MM.1S (cell line): ENCODE data around the gene RGSL1.

Experiments used
- EZH2 ChIP-seq: fragments of 300-600 bp; sonication (generic); optimal IDR thresholded peaks from 2 replicates; pipeline ENCODE3; 2017; ENCODE audit warnings: low read depth, mild to moderate bottlenecking, antibody characterized with exemption, low read length, mixed read lengths
- TF ChIP-seq, protein P1 (sequence below): fragments of 300-600 bp; sonication (generic); IDR thresholded peaks from 2 replicates; pipeline ENCODE4 v1.5.1; 2016; ENCODE audit warnings: antibody characterized with exemption, low read length, mixed read lengths

DNA sequence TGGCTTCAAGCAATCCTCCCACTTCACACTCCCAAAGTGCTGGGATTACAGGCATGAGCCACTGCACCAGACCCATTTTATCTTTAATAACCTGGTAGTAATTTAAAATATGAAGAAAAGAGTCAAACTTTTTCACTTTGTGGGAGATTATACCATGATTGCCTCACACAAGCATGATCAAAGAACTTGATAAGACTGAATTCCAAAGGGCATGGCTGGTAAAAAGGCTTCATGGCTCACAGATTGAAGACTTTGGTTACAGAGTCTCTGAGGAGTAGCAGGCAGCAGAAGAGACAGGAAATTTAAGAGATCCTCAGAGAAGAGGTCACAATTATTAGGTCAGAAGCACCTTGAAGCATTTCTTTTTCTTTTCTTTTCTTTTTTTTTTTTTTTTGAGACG, 16.4 kb upstream of the RGSL1 start:
- TF ChIP-seq, protein P1, sequence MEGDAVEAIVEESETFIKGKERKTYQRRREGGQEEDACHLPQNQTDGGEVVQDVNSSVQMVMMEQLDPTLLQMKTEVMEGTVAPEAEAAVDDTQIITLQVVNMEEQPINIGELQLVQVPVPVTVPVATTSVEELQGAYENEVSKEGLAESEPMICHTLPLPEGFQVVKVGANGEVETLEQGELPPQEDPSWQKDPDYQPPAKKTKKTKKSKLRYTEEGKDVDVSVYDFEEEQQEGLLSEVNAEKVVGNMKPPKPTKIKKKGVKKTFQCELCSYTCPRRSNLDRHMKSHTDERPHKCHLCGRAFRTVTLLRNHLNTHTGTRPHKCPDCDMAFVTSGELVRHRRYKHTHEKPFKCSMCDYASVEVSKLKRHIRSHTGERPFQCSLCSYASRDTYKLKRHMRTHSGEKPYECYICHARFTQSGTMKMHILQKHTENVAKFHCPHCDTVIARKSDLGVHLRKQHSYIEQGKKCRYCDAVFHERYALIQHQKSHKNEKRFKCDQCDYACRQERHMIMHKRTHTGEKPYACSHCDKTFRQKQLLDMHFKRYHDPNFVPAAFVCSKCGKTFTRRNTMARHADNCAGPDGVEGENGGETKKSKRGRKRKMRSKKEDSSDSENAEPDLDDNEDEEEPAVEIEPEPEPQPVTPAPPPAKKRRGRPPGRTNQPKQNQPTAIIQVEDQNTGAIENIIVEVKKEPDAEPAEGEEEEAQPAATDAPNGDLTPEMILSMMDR = no peak
- TF ChIP-seq EZH2 = no peak
